PC-3 (cell line): ENCODE results near the gene ITGA8.

Source experiments
- EZH2 ChIP-seq: fragments of 300-600 bp; sonication (generic); IDR thresholded peaks from one replicate; pipeline ENCODE4 v1.6.1; 2017; ENCODE audit warnings: antibody characterized with exemption, mild to moderate bottlenecking, low read length; ENCODE audit not compliant: unreplicated experiment
- EZH2phosphoT487 ChIP-seq: fragments of 300-600 bp; sonication (generic); IDR thresholded peaks from 2 replicates; pipeline ENCODE4 v1.6.1; 2018; ENCODE audit warnings: mild to moderate bottlenecking, antibody characterized with exemption, low read length, borderline replicate concordance
- TF ChIP-seq, protein P1 (sequence below): fragments of 300-600 bp; sonication (generic); conservative IDR thresholded peaks from 2 replicates; pipeline ENCODE4 v1.5.1; 2017; ENCODE audit warnings: antibody characterized with exemption, low read depth, mild to moderate bottlenecking, low read length

DNA sequence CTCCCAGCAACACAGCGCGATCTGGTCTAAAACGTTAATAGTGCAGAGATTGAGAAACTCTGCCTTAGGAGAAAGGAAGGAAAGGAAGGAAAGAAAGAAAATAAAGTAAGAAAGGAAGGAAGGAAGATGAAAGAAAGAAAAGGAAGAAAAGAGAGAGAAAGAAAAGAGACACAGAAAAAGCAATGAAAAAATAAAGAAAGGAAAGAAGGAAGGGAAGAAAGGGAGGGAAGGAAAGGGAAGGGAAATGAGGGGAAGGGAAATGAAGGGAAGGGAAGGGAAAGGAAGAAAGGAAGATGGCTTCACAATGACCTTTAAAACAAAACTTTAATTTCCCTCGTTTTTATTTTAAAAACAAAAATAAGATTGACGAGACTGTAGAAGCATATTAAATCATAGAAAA is 173.1 kb downstream of the ITGA8 start:
- TF ChIP-seq, protein P1, sequence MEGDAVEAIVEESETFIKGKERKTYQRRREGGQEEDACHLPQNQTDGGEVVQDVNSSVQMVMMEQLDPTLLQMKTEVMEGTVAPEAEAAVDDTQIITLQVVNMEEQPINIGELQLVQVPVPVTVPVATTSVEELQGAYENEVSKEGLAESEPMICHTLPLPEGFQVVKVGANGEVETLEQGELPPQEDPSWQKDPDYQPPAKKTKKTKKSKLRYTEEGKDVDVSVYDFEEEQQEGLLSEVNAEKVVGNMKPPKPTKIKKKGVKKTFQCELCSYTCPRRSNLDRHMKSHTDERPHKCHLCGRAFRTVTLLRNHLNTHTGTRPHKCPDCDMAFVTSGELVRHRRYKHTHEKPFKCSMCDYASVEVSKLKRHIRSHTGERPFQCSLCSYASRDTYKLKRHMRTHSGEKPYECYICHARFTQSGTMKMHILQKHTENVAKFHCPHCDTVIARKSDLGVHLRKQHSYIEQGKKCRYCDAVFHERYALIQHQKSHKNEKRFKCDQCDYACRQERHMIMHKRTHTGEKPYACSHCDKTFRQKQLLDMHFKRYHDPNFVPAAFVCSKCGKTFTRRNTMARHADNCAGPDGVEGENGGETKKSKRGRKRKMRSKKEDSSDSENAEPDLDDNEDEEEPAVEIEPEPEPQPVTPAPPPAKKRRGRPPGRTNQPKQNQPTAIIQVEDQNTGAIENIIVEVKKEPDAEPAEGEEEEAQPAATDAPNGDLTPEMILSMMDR, result no peak
- TF ChIP-seq EZH2phosphoT487 (no peak), EZH2 (no peak)
